GM21717 (cell line): ENCODE measurements around the gene FOXA3.
A peak's percentile ranks its signal among the peaks of the same experiment; 100 is the strongest.
"Not testable (repeated sequence)": the region's sequence is repeated elsewhere in the genome, so short reads cannot be mapped to it uniquely, and the experiment has no call there.

Experiments used
- ATAC-seq: cut with Tn5 transposase; IDR thresholded peaks from one replicate; pipeline ENCODE4 v1.9.1; 2021; ENCODE audit warnings: mild to moderate bottlenecking, moderate library complexity; ENCODE audit not compliant: unreplicated experiment

Gene FOXA3

DNA sequence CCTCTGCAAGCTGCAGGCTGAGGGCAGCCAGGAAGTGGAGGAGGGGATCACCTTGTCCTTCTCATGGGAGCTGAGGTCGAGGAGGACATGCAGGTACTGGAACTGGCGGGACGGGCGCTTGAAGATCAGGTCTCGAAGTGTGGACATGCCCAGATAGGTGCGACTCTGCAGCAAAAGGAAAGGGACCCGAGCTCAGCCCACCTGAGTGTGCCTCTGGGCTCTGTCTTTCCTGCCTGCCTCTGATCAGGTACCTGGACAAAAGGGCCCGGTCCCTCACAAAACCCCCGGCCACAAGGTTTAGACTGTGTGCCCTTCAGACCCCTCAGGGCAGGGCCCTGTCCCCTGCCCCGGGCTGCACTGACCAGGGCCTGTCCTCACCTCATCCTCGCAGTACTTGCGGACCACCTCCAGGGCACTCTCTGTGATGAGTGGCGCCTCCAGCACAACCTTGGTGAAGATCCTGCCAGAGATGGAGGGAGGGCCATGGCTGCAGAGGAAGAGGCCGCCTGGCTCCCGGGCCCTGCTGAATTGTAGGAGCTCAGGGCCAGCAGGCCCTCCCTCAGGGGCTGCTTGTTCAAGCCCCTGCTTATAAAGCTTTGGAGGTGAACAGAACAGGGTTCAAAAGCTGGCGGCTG is 36.5 kb upstream of the FOXA3 start:
- ATAC-seq = no peak

DNA sequence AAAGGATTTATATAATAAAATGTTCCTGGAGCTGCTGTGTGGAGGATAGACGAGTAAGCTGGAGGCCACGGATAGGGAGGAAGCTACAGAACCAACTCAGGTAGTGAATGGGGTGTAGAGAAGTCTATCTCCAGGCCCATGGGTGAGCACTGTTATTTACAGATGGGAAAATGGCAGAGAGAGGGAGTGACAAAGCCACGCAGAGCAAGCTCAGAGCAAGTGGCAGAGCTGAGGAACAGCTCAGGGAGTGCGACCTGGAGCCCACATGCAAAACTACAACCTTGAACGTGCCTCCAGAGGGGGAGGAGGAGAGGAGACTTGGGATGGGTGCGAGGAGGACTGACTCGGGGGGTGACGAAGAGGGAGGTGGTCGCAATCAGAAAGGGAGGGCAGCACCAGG is 35.6 kb upstream of the FOXA3 start:
- no peak for ATAC-seq

DNA sequence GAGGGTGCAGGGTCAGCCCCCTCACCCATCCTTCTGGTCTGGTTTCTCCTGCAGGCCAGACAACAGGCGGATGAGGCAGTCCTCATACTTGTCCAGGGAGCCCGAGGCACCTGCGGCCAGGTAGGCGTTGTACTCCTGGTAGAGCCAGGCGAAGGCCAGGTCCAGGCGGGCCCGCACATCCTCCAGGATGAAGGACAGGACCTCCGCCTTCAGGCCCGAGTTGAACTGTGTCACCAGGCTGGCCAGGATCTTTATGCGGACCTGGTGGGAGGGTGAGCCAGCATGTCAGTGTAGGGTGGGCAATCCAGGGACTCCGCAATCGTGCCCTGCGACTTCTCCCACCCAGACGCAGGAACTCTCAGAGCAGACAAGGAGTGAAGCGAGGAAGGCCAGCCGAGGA is 35.2 kb upstream of the FOXA3 start:
- no peak for ATAC-seq

GRCh38 chr19:45834970-45835369 is 29.2 kb upstream of the FOXA3 start:
- no peak for ATAC-seq

DNA sequence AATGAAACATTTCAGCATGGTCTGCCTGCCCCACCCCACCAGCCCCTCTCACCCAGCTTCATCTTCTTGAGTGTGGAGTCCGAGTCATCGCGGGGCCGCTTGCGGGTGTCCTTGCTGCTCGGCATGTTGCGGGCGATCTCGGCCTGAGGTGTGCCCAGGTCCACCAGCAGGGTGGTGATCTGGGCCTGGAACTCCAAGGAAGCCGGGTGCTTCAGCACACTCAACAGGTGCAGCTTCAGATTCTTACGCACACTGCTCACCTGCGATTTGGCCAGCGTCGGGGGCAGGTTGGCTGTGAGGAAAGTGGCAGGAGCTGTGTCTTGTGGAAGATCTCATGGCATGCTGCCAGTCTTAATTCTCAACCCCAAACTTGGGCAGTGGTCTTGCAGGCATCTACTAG is 21.9 kb upstream of the FOXA3 start:
- no peak for ATAC-seq

GRCh38 chr19:45847663-45848062 is 16.5 kb upstream of the FOXA3 start:
- no peak for ATAC-seq

DNA sequence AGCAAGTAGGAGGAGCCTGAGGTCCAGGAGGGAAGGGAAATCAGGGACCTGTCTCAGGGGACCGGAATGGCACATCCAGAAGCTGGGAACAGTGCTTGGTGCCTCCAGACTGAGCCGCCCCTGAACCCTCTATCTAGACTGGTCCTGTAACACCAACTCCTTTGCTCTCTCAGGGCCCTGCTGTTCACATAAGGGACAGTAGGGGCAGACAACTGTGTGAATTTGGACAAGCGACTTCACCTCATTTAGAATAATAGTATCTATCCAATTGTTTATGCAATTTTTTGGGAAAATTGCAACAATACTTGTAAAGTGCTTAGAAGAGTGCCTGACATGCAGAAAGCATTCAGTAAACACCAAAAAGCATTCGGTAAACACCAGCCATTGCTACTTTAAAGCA is 15.2 kb upstream of the FOXA3 start:
- ATAC-seq = no peak

- ATAC-seq = no peak
Observed at GRCh38 chr19:45852145-45852750, 11.9 kb upstream of the FOXA3 start.

- no peak for ATAC-seq
Observed at GRCh38 chr19:45852983-45853382, 11.1 kb upstream of the FOXA3 start.

GRCh38 chr19:45854167-45854778 is 9.9 kb upstream of the FOXA3 start:
- ATAC-seq = no peak

DNA sequence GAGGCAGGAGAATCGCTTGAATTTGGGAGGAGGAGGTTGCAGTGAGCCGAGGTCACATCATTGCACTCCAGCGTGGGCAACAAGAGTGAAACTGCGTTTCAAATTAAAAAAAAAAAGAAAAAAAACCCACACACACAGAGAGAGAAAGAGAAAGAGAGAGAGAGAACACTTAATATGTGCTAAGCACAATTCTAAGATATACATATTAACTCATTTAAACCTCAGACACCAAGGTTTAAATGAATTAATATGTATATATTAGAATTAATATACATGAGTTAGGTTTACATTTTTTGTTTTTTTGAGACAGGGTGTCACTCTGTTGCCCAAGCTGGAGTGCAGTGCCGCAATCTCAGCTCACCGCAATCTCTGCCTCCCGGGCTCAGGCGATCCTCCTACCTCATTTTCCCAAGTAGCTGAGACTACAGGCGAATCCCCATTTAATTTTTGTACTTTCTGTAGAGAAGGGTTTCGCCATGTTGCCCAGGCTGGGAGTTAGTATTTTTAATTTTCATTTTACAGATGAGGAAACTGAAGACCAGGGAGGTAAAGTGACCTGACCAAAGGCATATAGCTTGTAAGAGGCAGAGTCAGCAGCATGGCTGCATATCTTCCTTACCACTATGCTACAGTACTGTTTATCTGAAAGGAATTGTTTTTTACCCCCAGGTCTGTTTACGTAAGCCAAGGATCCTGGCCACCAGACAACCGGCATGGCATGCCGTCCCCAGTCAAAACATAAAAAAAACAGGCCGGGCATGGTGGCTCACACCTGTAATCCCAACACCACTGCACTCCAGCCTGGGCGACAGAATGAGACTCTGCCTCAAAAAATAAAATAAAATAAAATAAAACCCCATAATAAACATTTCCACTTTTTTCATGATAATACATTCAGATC is 3.5 kb upstream of the FOXA3 start:
- no peak for ATAC-seq

DNA sequence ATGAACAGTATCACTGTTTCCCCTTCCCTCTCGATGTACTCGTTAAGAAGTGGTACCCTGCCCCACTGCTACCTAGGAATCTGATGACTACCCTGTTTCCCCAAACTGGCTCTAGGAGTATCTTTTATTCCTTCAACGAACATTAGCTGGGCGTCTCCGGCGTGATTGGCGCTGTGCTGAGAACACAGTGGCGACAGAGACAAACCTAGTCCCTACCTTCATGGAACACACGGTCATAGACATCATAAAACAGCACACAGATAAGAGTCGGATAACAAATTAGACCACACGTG is 1.9 kb upstream of the FOXA3 start:
- no peak for ATAC-seq

GRCh38 chr19:45862564-45863334 is 1.4 kb upstream of the FOXA3 start, which contains the start of gene SYMPK:
Gene SYMPK, minus strand, starts transcription at chr19:45863147. Its CDS starts 8,652 bp downstream, at chr19:45854495.
- peak; percentile 86 for ATAC-seq

DNA sequence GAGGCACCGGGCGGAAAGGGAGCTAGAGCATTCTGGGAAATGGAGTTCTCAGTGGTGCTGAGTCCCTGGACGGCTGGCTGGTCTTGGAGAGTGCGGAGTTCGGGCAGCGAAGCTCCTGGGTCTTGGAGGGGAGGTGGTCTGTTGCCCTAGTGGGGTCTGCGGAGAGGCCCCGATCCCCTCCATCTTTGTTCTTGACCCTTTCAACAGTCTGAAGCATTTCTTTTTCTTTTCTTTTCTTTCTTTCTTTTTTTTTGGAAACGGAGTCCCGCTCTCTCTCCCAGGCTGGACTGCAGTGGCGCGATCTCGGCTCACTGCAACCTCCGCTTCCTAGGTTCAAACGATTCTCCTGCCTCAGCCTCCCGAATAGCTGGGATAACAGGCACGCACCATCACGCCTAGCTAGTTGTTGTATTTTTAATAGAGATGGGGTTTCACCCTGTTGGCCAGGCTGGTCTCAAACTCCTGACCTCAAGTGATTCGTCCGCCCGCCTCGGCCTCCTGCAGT is 739 bp upstream of the FOXA3 start:
- ATAC-seq = no peak

- no peak for ATAC-seq
Observed at GRCh38 chr19:45864629-45865082, 530 bp downstream of the FOXA3 start.

DNA sequence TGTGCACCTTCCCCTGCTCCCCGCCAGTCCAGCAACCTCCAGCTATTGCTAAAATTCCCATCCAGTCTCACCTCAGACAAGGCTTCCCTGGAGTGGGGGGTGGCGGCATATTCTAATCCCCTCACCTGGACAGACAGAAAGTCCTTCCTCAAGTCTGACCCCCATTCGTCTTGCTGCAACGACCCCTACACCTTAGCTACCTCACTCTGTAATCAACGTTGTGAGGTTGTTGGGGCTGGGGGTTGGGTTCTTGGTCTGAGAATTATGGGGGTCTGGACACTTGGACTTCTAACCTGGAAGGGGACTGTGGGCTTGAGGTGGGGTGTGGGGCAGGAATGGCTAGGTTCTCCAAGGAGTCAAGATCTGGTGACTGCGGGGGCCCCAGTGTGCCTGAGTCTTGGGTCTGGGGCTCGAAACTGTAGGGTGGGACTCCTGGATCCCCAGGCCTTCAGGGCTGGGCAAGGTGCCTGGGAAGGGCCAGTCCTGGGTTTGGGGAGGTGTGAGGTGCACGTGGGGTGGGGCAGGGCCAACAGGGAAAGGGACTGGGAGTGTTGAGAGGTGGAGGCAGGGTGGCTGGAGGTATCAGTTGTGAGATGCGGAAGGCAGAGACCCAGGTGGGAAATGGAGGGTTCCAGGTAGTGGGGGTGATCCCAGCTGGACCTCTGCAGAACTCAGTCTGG is 1.3 kb downstream of the FOXA3 start:
- ATAC-seq = no peak

DNA sequence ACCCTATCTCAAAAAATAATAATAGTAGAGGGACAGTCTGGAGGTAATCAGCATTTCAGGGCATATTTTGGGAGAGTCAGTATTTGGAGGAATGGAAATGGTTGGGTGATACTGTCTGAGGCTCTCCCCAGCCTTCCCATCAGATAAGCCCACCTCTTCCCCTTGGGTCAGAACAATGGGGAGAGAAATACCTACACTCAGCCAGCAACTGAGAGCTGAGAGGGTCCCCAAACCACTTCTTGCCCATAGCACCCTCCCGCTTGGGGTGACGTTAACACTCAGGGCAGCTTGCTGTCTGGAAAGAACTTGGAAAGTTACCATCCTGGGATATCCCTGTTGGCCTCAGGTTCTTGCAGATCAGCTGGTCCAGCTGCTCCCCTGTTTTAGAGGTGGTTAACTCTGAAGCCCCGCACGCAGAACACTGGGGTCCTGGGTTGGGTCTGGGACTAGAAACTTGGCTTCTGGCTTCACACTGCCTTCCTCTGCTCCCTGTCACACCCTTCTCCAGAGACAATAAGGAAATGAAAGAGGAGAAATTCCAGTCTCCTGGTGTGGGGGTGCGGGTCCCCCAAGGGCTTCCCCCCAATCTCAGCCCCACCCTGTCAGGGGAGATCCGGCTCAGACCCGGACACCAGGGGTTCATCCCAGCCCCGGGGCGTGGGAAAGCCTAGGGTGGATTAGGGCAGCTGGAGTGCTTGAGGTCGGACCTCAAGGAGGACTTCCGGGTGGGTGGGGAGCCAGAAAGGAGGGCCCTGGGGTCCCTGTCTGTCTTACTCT is 2.5 kb downstream of the FOXA3 start:
- no peak for ATAC-seq

GRCh38 chr19:45867241-45867640 is 3.1 kb downstream of the FOXA3 start:
- ATAC-seq = not testable (repeated sequence)

DNA sequence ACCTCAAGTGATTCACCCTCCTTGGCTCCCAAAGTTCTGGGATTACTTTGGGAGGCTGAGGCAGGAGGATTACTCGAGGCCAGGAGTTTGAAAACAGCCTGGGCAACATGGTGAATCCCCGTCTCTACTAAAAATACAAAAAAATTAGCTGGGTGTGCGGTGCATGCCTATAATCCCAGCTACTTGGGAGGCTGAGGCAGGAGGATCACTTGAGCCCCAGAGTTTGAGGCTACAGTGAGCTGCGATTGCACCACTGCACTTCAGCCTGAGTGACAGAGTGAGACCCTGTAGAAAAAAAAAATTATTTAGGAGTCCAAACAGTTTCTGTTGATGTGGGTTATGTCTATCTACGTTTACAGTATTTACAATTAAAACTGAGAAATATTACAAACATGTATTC is 6.7 kb downstream of the FOXA3 start:
- ATAC-seq = no peak
